SJCRH30 (cell line): ENCODE results near the gene RSPO4. TPM values are rescaled to one million over a fixed set of nuclear protein-coding genes. Genes with fewer than 3 reads are reported as not detected.
"Not testable (repeated sequence)": the region's sequence is repeated elsewhere in the genome, so short reads cannot be mapped to it uniquely, and the experiment has no call there.

ENCODE experiments used
- DNase-seq, 2 experiments: peaks; one replicate each; pipeline ENCODE4 v3.0.0-alpha.2; 2015 to 2020
- H3K27ac ChIP-seq: fragments of 250-450 bp; sonication (Bioruptor Pico); 2 replicates; pipeline ENCODE4 v1.5.1; 2020; ENCODE audit warnings: mild to moderate bottlenecking, moderate library complexity
- H3K27me3 ChIP-seq: fragments of 250-450 bp; sonication (Bioruptor Pico); 2 replicates; pipeline ENCODE4 v1.5.1; 2020; ENCODE audit warnings: mild to moderate bottlenecking, moderate library complexity
- H3K36me3 ChIP-seq: fragments of 250-450 bp; sonication (Bioruptor Pico); 2 replicates; pipeline ENCODE4 v1.5.1; 2020; ENCODE audit warnings: mild to moderate bottlenecking, moderate library complexity
- H3K4me1 ChIP-seq: fragments of 250-450 bp; sonication (Bioruptor Pico); 2 replicates; pipeline ENCODE4 v1.5.1; 2020; ENCODE audit warnings: mild to moderate bottlenecking, moderate library complexity
- H3K4me3 ChIP-seq: fragments of 250-450 bp; sonication (Bioruptor Pico); 2 replicates; pipeline ENCODE4 v1.5.1; 2020; ENCODE audit warnings: mild to moderate bottlenecking, moderate library complexity
- H3K9me3 ChIP-seq: fragments of 250-450 bp; sonication (Bioruptor Pico); replicated peaks from 2 replicates; pipeline ENCODE4 v1.5.1; 2020; ENCODE audit warnings: mild to moderate bottlenecking, moderate library complexity
- total RNA-seq: library from RNA; depleted of rRNA; stranded (reverse); fragments of >200 nt; shearing (Covaris generic); gene quantifications from 2 replicates; pipeline ENCODE4 v1.2.3, GENCODE V29; 2014; rRNA removed

RSPO4 gene
- not detected in 2 replicates for total RNA-seq

DNA sequence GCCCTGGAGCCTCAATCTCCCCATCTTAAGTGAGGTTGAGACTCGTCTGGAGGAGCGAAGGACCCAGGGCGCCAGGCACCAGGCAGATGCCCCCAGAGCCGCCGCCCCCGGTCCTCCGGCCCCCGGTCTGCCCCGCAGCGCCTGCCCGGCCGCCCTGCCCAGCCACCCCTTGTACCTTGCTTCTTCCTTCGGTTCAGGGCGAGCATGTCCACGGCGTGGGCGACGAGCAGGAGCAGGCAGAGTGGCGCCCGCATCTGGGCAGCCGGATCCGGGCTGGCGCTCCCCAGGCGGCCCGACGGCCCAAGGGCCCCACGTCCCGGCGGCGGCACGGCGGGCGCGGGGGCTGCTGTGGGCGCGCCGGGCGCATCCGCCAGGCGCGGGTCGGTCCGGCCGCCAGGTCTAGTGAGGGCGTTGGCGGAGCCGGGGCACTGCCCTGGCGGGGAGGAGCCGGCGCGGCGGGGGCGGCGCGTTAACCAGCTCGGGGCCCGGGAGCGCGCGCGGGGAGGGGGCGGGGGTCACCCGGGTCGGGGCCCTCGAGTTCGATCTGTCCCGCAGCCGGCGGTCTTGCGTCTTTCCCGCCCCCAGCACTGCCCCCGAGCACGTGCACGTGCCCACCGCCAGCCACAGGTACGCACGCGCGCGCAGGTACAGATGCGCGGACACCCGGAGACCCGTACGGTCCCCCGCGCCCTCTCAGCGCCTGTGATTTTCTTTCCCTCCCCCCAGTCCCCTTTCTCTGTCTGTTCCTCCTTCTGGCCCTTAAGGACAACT lies at the start of gene RSPO4:
RSPO4 (minus strand) TSS at position 401 of the 771 bp plus-strand sequence; CDS start at position 254, 147 bp downstream.
- Histone ChIP-seq H3K36me3 (no peaks in the 10 kb centered on the region), H3K4me1 (no peaks in the 10 kb centered on the region), H3K9me3 (no peaks in the 10 kb centered on the region), H3K4me3 (no peak within 1 kb of the TSS), H3K27me3 (no peaks in the 10 kb centered on the region), H3K27ac (no peak within 1 kb of the TSS)
- DNase-seq: no peak

DNA sequence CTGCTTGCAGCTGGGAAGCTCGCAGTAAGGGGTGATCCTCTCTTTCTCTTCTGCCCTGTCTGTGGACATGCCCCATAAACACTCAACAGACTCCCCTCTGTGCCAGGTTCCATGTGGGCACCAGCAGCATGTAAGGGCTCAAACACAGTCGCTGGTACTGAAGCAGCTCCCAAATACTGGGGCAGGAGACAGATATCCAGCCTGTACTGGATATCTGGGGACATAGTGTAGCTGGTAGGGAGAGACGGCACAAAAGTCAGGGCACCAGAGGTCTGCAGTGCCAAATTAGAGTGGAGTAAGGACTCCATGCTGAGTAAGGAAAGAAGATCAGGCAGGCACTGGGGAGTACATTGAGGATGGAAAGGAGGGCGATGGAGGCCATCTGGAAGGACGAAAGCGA lies 48.3 kb upstream of the RSPO4 start:
- Histone ChIP-seq H3K4me1 (no peaks in the 10 kb centered on the region), H3K36me3 (no peaks in the 10 kb centered on the region), H3K27ac (no peak overlapping the region), H3K27me3 (peaks cover 14% of the 10 kb centered on the region), H3K9me3 (no peaks in the 10 kb centered on the region), H3K4me3 (no peak overlapping the region)
- DNase-seq: no peak

DNA sequence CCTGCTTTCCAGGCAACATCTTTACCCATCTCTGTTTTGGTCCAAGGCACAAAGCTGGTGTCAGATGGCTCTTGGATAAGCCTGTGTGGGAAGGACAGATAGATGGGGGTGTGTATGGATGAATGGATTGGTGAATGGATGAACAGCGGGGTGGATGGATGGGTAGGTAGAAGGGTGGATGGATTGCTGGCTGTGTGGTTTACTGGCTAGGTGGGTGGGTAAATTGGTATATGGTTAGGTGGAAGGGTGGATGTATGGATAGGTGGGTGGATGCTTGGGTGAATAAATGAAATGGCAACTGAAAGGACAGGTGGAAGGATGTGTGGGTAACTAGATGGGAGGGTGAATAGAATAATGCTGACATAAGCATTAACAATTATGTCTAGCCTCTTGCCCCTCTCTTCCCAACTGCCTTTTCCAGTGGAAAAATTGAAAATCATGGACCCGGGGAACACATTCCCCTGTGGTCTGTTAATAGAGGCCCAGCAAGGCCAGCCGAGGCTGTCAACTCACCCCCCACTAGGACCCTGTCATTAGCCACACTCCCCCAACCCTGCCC lies 43.8 kb upstream of the RSPO4 start:
- Histone ChIP-seq H3K27me3 (no peaks in the 10 kb centered on the region; the same call in 1 of the 2 replicates), H3K36me3 (no peaks in the 10 kb centered on the region), H3K27ac (no peak overlapping the region), H3K9me3 (no peaks in the 10 kb centered on the region), H3K4me3 (no peak overlapping the region), H3K4me1 (no peaks in the 10 kb centered on the region)
- no peak for DNase-seq

DNA sequence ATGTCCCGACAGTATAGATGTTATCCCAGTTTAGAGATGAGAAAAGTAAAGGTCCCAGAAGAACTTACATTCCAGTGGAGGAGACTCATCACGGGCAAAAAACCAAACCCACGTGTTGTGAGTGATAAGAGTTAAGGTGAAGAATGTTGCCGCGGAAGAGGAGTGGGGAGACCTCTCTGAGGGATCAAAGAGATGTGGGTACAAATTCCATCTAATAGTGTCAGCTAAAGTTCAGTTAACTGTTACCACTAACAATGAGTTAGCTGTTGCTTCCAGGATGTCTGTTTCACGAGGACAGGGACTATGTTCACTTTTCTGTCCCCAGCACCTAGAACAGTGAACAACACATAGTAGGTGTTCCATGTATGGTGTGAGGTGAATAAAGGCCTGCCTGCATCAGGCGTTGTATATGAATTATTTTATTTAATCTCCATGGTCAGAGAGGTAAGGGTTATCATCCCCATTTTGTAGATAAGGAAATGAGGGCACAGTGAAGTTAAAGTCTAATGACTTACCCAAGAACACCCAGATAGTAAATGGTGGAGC lies 39.8 kb upstream of the RSPO4 start:
- Histone ChIP-seq H3K9me3 (no peaks in the 10 kb centered on the region), H3K27ac (no peak overlapping the region), H3K4me3 (no peak overlapping the region), H3K27me3 (no peaks in the 10 kb centered on the region; the same call in 1 of the 2 replicates), H3K36me3 (no peaks in the 10 kb centered on the region), H3K4me1 (no peaks in the 10 kb centered on the region)
- DNase-seq: no peak

DNA sequence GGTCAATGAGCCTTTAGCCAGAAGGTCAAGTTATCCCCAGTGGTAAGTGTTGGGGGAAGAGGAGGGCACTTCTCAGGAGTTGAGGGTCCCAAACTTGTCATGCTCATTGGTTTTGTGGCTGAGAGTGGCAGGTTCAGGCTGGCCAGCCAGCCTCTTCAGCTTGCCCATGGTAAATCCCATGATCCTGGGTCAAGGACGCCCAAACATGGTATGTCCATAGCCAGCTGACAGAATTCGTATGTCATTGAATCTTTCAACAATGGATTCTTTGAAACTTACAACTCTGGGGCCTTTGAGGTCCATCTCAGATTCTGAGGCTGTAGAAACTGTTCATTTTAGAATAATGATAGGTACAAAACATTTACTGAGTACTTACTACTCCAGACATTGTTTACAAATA lies 36.1 kb upstream of the RSPO4 start:
- no peak overlapping the region for H3K27ac ChIP-seq
- DNase-seq: no peak
- no peaks in the 10 kb centered on the region for H3K36me3 ChIP-seq
- H3K9me3 ChIP-seq: no peaks in the 10 kb centered on the region
- H3K27me3 ChIP-seq: no peaks in the 10 kb centered on the region
- no peaks in the 10 kb centered on the region for H3K4me1 ChIP-seq
- no peak overlapping the region for H3K4me3 ChIP-seq

DNA sequence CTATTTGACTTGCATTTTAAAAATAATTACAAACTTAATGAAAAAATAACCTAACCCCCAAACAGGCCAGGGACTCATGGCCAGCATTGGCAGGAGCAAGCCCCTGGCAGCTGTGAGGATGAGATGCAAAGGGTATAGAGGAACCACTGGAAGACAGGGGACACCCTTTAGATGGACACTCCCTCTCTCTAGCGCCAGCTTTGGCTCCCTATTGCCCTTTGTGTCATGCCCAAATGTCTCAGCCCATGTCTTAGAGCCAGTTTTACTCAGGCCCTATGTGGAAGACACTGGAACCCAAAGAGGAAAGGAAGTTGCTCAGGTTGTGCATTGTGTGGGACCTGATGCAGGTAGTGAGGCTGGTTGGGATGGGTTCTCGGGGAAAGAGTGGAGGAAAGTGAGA lies 34.9 kb upstream of the RSPO4 start:
- H3K4me3 ChIP-seq: no peak overlapping the region
- no peaks in the 10 kb centered on the region for H3K4me1 ChIP-seq
- H3K9me3 ChIP-seq: no peaks in the 10 kb centered on the region
- DNase-seq: no peak
- H3K27me3 ChIP-seq: no peaks in the 10 kb centered on the region
- no peak overlapping the region for H3K27ac ChIP-seq
- no peaks in the 10 kb centered on the region for H3K36me3 ChIP-seq

DNA sequence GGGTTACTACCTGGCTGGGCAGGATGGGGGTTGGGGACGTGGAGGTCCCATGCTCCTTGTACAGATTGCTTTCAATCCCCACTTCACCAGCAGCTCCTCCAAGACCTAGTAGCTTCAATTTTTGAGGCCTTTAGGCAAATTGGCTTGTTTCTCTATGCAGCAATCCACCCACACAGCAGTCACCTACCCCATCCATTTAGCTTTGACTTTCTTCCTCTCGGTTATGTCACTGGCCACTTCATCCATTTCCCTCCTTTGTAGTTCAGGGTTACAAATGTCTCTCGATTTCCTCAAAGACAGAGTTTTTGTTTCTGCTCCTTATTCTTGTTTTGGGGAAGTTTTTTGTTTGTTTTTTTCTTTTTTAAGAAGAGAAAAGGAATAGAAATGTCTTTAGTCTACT lies 33.4 kb upstream of the RSPO4 start:
- Histone ChIP-seq H3K27me3 (no peaks in the 10 kb centered on the region), H3K36me3 (no peaks in the 10 kb centered on the region), H3K4me1 (no peaks in the 10 kb centered on the region), H3K27ac (no peak overlapping the region), H3K4me3 (no peak overlapping the region), H3K9me3 (no peaks in the 10 kb centered on the region)
- no peak for DNase-seq

DNA sequence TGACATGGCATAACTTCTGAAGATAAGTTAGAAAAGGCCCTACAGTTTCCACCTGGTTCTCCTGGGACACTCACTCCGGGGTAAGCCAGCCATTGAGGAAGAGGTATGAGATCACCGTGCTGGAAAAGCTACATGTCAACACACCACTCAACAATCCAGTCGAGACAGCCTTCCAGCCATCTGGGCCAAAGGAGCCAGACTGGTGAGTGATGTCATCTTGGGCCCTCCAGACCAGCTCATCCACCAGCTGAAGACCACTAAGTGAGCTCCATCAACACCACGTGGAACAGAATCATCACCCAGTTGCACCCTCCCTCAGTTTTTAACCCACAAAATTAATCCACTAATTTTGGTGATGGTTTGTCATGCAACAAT lies 32.3 kb upstream of the RSPO4 start:
- no peaks in the 10 kb centered on the region for H3K36me3 ChIP-seq
- no peak overlapping the region for H3K27ac ChIP-seq
- DNase-seq: no peak
- no peaks in the 10 kb centered on the region for H3K27me3 ChIP-seq
- H3K4me3 ChIP-seq: no peak overlapping the region
- no peaks in the 10 kb centered on the region for H3K9me3 ChIP-seq
- H3K4me1 ChIP-seq: no peaks in the 10 kb centered on the region

DNA sequence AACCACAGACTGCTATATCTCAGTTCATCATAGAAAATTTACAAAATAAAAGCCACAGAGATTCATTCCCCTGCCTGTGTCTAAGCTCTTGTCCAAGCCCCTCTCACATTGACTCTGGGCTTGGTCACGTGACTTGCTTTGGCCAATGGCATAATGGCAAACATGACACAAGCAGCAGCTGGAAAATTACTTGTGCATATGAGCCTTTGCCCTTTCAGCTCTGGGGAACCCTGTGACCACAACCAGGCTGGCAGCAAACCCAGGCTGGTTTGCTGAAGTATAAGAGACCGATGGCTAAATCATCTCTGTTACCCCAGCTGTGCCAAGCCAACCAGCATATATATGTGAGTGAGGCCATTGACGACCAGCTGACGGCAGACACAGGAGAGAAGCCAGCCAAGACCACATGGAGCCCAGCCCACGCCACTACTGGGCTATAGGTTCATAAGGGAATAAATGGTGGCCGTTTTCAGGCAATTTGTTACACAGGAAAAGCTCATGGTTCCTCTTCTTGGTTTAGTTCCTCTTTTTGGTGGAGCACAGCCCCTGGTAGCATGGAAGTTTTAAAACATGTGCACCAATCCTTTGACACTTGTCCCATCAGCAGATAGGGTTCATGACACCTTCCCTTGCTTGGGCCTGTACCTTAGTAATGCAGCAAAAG lies 31.8 kb upstream of the RSPO4 start:
- H3K27me3 ChIP-seq: no peaks in the 10 kb centered on the region
- H3K4me1 ChIP-seq: no peaks in the 10 kb centered on the region
- no peaks in the 10 kb centered on the region for H3K36me3 ChIP-seq
- H3K9me3 ChIP-seq: no peaks in the 10 kb centered on the region
- no peak overlapping the region for H3K27ac ChIP-seq
- no peak overlapping the region for H3K4me3 ChIP-seq
- DNase-seq: peak; percentile 28 to 47

DNA sequence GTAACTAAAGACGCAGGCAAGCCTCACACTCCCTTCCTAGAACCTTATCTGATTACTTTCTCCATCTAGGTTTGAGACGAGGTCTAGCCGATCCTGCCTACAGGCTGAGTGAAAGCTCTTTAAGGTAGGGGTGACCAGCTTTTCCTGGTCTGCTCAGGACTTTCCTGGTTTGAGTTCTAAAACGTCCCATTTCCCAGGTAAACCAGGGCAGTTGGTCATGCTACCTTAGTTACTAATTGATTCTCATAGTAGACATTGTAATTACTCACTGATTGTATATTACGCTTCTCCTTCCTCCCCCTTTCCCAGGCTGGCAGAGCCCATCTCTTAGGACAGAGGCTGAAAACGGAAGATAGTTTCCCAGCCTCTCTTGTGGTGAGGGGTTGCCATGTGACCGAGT lies 27.9 kb upstream of the RSPO4 start:
- Histone ChIP-seq H3K4me3 (no peak overlapping the region), H3K27ac (no peak overlapping the region), H3K36me3 (no peaks in the 10 kb centered on the region), H3K4me1 (no peaks in the 10 kb centered on the region), H3K27me3 (no peaks in the 10 kb centered on the region), H3K9me3 (no peaks in the 10 kb centered on the region)
- DNase-seq: no peak

DNA sequence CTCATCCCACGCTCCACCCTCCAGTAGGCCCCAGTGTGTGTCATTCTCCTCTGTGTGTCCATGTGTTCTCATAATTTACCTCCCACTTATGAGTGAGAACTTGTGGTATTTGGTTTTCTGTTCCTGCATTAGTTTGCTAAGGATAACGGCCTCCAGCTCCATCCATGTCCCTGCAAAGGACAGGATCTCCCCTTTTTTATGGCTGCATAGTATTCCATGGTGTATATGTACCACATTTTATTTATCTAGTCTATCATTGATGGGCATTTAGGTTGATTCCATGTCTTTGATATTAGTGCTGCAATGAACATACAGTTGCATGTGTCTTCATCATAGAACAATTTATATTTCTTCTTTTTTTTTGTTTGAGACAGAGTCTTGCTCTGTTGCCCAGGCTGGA lies 24.1 kb upstream of the RSPO4 start:
- not testable (repeated sequence) for H3K9me3 ChIP-seq, H3K4me3 ChIP-seq, H3K4me1 ChIP-seq, H3K36me3 ChIP-seq, DNase-seq, H3K27ac ChIP-seq, H3K27me3 ChIP-seq

DNA sequence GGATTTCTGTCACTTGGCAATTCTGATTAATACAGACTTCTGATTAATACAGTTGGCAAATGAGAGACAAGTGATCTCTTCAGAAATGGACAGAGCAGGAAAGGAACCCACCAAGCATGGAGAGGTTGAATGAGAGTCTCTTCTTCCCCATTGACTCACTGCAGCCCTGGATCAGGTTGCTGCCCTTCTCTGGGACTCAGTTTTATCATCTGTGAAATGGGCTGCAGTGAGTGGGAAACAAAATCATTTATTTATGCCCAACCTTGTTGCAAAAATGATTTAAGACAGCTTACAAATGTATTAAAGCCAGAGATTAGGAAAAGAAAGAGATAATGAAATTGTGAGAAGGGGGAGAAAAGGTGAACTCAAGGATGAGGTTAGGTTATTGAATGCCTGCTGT lies 20.8 kb upstream of the RSPO4 start:
- no peaks in the 10 kb centered on the region for H3K9me3 ChIP-seq
- no peaks in the 10 kb centered on the region for H3K36me3 ChIP-seq
- DNase-seq: no peak
- no peak overlapping the region for H3K27ac ChIP-seq
- no peaks in the 10 kb centered on the region for H3K27me3 ChIP-seq
- no peak overlapping the region for H3K4me3 ChIP-seq
- H3K4me1 ChIP-seq: no peaks in the 10 kb centered on the region

DNA sequence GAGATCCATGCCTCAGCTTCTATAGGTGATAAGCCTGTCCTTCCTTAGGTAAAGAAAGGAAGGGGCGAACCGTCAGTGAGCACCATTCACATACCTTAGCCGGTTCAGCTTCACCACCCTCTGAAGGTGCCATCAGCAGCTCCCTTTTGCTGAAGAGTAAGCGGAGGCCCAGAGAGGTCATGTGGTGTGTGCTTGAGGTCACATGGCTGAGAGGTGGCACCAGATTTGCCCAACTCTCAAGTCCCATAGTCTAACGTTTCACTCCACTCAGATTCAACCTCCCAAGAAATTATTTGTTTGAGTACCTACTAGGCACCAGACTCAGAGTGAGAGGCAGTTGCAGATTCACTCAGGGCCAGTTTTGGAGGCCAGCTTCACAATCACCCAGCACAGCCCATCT lies 18.5 kb upstream of the RSPO4 start:
- H3K4me3 ChIP-seq: no peak overlapping the region
- no peaks in the 10 kb centered on the region for H3K27me3 ChIP-seq
- DNase-seq: no peak
- H3K27ac ChIP-seq: no peak overlapping the region
- H3K4me1 ChIP-seq: no peaks in the 10 kb centered on the region
- no peaks in the 10 kb centered on the region for H3K9me3 ChIP-seq
- no peaks in the 10 kb centered on the region for H3K36me3 ChIP-seq

DNA sequence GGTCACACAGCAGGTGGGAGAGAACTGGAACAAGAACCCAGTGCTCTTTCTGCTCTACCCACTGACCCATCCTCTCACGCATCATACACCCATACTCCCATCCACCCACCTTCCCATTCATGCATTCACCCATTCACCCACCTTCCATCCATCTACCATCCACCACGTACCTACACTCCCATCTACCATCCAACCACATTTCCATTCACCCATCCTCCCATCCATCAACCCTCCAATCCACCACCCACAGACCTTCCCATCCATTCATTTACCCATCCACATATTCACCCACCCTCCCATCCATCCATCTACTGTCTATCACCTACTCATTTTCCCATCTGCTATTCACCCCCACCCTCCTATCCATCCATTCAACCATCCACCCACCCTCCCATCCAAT lies 17.2 kb upstream of the RSPO4 start:
- Histone ChIP-seq H3K27me3 (no peaks in the 10 kb centered on the region), H3K4me3 (no peak overlapping the region), H3K36me3 (no peaks in the 10 kb centered on the region), H3K27ac (no peak overlapping the region), H3K4me1 (no peaks in the 10 kb centered on the region), H3K9me3 (no peaks in the 10 kb centered on the region)
- DNase-seq: no peak

DNA sequence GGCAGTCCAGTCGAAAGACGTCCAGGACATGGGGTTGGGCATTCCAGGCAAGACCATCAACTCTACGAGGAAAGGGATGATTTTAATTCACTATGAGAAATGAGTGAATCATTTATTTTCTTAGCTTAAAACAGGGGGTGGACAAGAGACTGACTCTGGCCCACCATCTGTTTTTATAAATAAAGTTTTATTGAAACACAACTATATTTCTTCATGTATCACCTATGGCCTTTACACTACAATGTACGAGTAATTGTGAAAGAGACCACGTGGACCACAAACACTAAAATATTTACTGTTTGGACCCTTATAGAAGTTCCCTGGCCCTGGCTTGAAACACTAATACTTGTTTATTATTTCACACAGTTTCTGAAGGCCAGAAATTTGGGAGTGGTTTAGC lies 15.6 kb upstream of the RSPO4 start:
- H3K4me3 ChIP-seq: no peak overlapping the region
- H3K36me3 ChIP-seq: no peaks in the 10 kb centered on the region
- no peaks in the 10 kb centered on the region for H3K27me3 ChIP-seq
- DNase-seq: no peak
- no peak overlapping the region for H3K27ac ChIP-seq
- no peaks in the 10 kb centered on the region for H3K9me3 ChIP-seq
- no peaks in the 10 kb centered on the region for H3K4me1 ChIP-seq
